Sigmoid colon (tissue), 4 donors: Measurements from ENCODE around the gene TSEN54.

ENCODE experiments used
- POLR2A ChIP-seq, 2 donors: fragments of 450-650 bp; IDR thresholded peaks; one replicate each; pipeline ENCODE4 v1.6.1; 2016; ENCODE audit warnings: antibody characterized with exemption in 2 of 2, mild to moderate bottlenecking in 2 of 2, moderate library complexity in 2 of 2
- POLR2AphosphoS5 ChIP-seq, 4 donors: sonication (generic); formaldehyde crosslinking; IDR thresholded peaks; one replicate each; pipeline ENCODE4 v1.6.1; 2017; ENCODE audit warnings: antibody characterized with exemption in 4 of 4
- TF ChIP-seq, protein P1 (sequence below), 4 experiments: fragments of 450-650 bp in 3 of 4; fragments of 200-600 bp in 1 of 4; IDR thresholded peaks; one replicate each; pipeline ENCODE4 v1.5.1; 2016 to 2019; ENCODE audit warnings: antibody characterized with exemption in 4 of 4, mild to moderate bottlenecking in 3 of 4, moderate library complexity in 2 of 4

DNA sequence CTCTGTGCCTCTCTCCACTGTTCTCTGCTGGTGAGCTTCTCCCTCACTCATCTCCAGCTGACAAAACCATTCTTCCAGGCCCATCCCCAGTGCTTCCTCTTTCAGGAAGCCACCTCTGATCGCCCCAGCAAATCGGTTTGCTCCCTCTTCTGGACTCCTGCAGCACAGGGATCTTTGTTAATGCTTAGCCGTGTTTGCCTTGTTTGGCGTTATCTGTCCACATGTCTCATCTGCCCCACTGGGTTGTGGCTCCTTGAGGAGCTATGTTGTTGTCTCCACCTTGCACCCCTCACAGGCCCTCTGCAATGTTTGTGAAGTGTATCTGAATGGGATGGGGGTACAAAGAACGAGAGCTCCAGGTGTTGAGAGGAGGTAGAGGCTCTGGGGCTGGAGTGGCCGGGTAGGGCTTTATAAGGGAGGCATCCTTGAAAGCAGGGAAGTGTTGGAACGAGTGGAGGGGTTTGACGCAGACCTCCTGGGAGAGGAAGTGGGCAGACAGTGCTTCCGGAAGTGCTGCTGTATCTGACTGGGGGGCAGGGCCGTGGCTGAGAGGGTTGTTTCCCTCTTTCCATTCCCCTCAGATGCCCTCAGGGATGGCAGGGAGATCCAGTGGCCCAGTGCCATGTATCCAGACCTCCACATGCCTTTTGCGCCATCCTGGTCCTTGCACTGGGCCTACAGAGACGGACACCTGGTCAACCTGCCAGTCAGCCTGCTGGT lies 28.8 kb upstream of the TSEN54 start:
- TF ChIP-seq, protein P1, sequence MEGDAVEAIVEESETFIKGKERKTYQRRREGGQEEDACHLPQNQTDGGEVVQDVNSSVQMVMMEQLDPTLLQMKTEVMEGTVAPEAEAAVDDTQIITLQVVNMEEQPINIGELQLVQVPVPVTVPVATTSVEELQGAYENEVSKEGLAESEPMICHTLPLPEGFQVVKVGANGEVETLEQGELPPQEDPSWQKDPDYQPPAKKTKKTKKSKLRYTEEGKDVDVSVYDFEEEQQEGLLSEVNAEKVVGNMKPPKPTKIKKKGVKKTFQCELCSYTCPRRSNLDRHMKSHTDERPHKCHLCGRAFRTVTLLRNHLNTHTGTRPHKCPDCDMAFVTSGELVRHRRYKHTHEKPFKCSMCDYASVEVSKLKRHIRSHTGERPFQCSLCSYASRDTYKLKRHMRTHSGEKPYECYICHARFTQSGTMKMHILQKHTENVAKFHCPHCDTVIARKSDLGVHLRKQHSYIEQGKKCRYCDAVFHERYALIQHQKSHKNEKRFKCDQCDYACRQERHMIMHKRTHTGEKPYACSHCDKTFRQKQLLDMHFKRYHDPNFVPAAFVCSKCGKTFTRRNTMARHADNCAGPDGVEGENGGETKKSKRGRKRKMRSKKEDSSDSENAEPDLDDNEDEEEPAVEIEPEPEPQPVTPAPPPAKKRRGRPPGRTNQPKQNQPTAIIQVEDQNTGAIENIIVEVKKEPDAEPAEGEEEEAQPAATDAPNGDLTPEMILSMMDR (IDR thresholded peaks at IDR 0.05): no peak
- TF ChIP-seq POLR2A (IDR thresholded peaks at IDR 0.05) (no peak), POLR2AphosphoS5 (IDR thresholded peaks at IDR 0.05) (no peak)
